ENCODE data around the gene TGFBR1.

DNA sequence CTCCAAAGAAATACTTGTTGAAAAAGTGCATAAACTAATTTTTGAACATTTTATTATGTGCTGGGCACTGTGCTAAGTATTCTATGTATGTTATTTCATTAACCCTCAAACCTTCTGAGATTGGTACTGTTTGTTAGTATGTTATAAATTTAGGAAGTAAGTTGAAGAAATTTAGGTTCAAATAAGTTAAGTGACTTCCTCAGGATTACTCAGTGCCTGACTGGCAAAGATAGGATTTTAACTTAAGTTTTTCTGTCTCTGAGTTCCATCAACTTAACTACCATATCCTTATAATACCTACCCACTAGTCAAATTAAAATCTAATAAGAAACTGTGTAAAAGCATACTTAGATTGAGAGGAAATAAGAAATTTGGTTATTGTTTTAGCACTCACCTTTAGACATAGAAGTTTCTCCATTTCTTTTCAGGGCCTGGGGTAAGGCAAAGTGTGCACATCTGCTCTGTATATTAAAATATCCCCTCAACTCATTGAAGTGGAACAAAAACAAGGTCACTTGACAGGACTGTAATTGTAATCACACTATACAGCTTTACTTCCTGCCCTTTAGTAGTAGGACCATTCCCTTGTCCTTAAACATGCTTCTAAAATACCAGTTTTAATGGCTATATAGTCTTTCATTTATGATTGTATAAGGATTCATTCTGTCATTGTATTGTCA, 15.2 kb downstream of the TGFBR1 start:
- TF ChIP-seq, protein P1, sequence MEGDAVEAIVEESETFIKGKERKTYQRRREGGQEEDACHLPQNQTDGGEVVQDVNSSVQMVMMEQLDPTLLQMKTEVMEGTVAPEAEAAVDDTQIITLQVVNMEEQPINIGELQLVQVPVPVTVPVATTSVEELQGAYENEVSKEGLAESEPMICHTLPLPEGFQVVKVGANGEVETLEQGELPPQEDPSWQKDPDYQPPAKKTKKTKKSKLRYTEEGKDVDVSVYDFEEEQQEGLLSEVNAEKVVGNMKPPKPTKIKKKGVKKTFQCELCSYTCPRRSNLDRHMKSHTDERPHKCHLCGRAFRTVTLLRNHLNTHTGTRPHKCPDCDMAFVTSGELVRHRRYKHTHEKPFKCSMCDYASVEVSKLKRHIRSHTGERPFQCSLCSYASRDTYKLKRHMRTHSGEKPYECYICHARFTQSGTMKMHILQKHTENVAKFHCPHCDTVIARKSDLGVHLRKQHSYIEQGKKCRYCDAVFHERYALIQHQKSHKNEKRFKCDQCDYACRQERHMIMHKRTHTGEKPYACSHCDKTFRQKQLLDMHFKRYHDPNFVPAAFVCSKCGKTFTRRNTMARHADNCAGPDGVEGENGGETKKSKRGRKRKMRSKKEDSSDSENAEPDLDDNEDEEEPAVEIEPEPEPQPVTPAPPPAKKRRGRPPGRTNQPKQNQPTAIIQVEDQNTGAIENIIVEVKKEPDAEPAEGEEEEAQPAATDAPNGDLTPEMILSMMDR (IDR thresholded peaks at IDR 0.05) = no peak
- TF ChIP-seq POLR2A (IDR thresholded peaks at IDR 0.05) = no peak
- no peak for TF ChIP-seq POLR2AphosphoS5 (IDR thresholded peaks at IDR 0.05; ENCODE audit: insufficient read depth in 1 of 2, low read depth in 1 of 2)

All from vagina (tissue), 2 donors.